ENCODE results near the gene ZIK1. TPM values are rescaled to one million over a fixed set of nuclear protein-coding genes. Genes with fewer than 3 reads are reported as not detected.

ZIK1 gene
- total and polyA plus RNA-seq, 3 experiments from 2014 or later: 7.6 to 10.9 (median 9.7) TPM

DNA sequence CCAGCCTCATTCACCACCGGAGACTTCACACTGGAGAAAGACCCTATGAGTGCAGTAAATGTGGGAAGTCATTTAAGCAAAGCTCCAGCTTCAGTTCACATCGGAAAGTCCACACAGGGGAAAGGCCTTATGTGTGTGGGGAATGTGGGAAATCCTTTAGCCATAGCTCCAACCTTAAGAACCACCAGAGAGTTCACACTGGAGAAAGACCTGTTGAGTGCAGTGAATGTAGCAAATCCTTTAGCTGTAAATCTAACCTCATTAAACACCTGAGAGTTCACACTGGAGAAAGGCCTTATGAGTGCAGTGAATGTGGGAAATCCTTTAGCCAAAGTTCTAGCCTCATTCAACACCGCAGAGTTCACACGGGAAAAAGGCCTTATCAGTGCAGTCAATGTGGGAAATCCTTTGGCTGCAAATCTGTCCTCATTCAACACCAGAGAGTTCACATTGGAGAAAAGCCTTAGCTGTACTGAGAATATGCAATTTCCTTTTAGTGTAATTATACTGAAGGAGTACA, 57.8 kb downstream of the ZIK1 start:
- peaks cover 42% of the 10 kb centered on the region for H3K36me3 ChIP-seq (ENCODE audit: insufficient read depth, low read length)
- Mint-ChIP-seq H3K36me3 (peaks cover 50 to 80% (median 70%) of the 10 kb centered on the region in 3 donors), H3K27ac (no peak overlapping the region), H3K9me3 (peaks cover 40 to 95% (median 87%) of the 10 kb centered on the region in 5 donors), H3K4me3 (no peak overlapping the region), H3K4me1 (peaks cover 0 to 2% (median 0%) of the 10 kb centered on the region in 3 donors), H3K27me3 (no peaks in the 10 kb centered on the region)
- H3K27me3 ChIP-seq (ENCODE audit: insufficient read depth, low read length, poor library complexity, severe bottlenecking): no peaks in the 10 kb centered on the region
- no peak overlapping the region for H3K27ac ChIP-seq (ENCODE audit: low read depth, low read length)
- DNase-seq: no peak
- no peaks in the 10 kb centered on the region for H3K4me1 ChIP-seq (ENCODE audit: insufficient read depth, low read length)
- ChIA-PET CTCF (no interaction called here), POLR2A (no interaction called here)
- peak overlapping the region; percentile 18 for H3K4me3 ChIP-seq (ENCODE audit: low read length)
- H3K9me3 ChIP-seq (ENCODE audit: low read length): peaks cover 59% of the 10 kb centered on the region

- POLR2A ChIA-PET: no interaction called here
- DNase-seq: no peak
- peaks cover 35% of the 10 kb centered on the region for H3K36me3 ChIP-seq (ENCODE audit: insufficient read depth, low read length)
- Mint-ChIP-seq H3K27ac (no peak overlapping the region), H3K4me1 (peaks cover 0 to 2% (median 0%) of the 10 kb centered on the region in 3 donors), H3K4me3 (peak overlapping the region in 1 of 7 donors; percentile 56), H3K36me3 (peaks cover 43 to 75% (median 62%) of the 10 kb centered on the region in 3 donors), H3K27me3 (no peaks in the 10 kb centered on the region), H3K9me3 (peaks cover 38 to 95% (median 82%) of the 10 kb centered on the region in 5 donors)
- no peaks in the 10 kb centered on the region for H3K27me3 ChIP-seq (ENCODE audit: insufficient read depth, low read length, poor library complexity, severe bottlenecking)
- H3K4me1 ChIP-seq (ENCODE audit: insufficient read depth, low read length): no peaks in the 10 kb centered on the region
- H3K27ac ChIP-seq (ENCODE audit: low read depth, low read length): no peak overlapping the region
- peaks cover 58% of the 10 kb centered on the region for H3K9me3 ChIP-seq (ENCODE audit: low read length)
- CTCF ChIA-PET: no interaction called here
- peak overlapping the region; percentile 18 for H3K4me3 ChIP-seq (ENCODE audit: low read length)
Observed at GRCh38 chr19:57642396-57643046, 58.6 kb downstream of the ZIK1 start.

Other genes with a start within 250 kb of the ZIK1 start
- gene ZNF304, start 232.9 kb upstream of the ZIK1 start, total RNA-seq: 10 to 100 TPM in 1 of 2 experiments, 1 to 10 TPM in 1; 9.4 to 10.3 TPM
- gene ZNF304, start 232.9 kb upstream of the ZIK1 start, polyA plus RNA-seq: 3.2 TPM
- 1 to 10 TPM; 7.0 to 7.7 TPM for gene TRAPPC2B, start 220.6 kb upstream of the ZIK1 start, total RNA-seq
- 22.5 TPM for gene TRAPPC2B, start 220.6 kb upstream of the ZIK1 start, polyA plus RNA-seq
- gene ZNF547, start 220.6 kb upstream of the ZIK1 start, total RNA-seq: 1 to 10 TPM; 2.2 to 3.3 TPM
- 1.7 TPM for gene ZNF547, start 220.6 kb upstream of the ZIK1 start, polyA plus RNA-seq
- 10 to 100 TPM; 19.2 to 19.5 TPM for gene ZNF548, start 194.3 kb upstream of the ZIK1 start, total RNA-seq
- gene ZNF548, start 194.3 kb upstream of the ZIK1 start, polyA plus RNA-seq: 19.9 TPM
- 10 to 100 TPM; 11.5 to 17.0 TPM for gene ZNF17, start 173.0 kb upstream of the ZIK1 start, total RNA-seq
- 6.5 TPM for gene ZNF17, start 173.0 kb upstream of the ZIK1 start, polyA plus RNA-seq
- gene ZNF749, start 148.8 kb upstream of the ZIK1 start, total RNA-seq: 10 to 100 TPM; 29.9 to 32.7 TPM
- gene ZNF749, start 148.8 kb upstream of the ZIK1 start, polyA plus RNA-seq: 4.1 TPM
- gene VN1R1, start 127.0 kb upstream of the ZIK1 start, total RNA-seq: under 1 TPM; 0.24 to 0.27 TPM
- gene VN1R1, start 127.0 kb upstream of the ZIK1 start, polyA plus RNA-seq: not detected
- 1 to 10 TPM; 6.3 to 7.3 TPM for gene ZNF772, start 106.6 kb upstream of the ZIK1 start, total RNA-seq
- 0.92 TPM for gene ZNF772, start 106.6 kb upstream of the ZIK1 start, polyA plus RNA-seq
- gene ZNF419, start 96.4 kb upstream of the ZIK1 start, total RNA-seq: 1 to 10 TPM; 7.3 to 9.1 TPM
- gene ZNF419, start 96.4 kb upstream of the ZIK1 start, polyA plus RNA-seq: 9.5 TPM
- gene ZNF773, start 84.2 kb upstream of the ZIK1 start, total RNA-seq: 1 to 10 TPM; 7.6 to 8.1 TPM
- 14.5 TPM for gene ZNF773, start 84.2 kb upstream of the ZIK1 start, polyA plus RNA-seq
- gene ZNF549, start 56.8 kb upstream of the ZIK1 start, total RNA-seq: 1 to 10 TPM; 6.9 to 7.0 TPM
- 8.7 TPM for gene ZNF549, start 56.8 kb upstream of the ZIK1 start, polyA plus RNA-seq
- gene ZNF550, start 24.3 kb upstream of the ZIK1 start, total RNA-seq: 10 to 100 TPM in 1 of 2 experiments, 1 to 10 TPM in 1; 9.6 to 10.3 TPM
- 13.5 TPM for gene ZNF550, start 24.3 kb upstream of the ZIK1 start, polyA plus RNA-seq
- gene ZNF416, start 5.2 kb upstream of the ZIK1 start, total RNA-seq: 1 to 10 TPM; 5.9 to 6.6 TPM
- gene ZNF416, start 5.2 kb upstream of the ZIK1 start, polyA plus RNA-seq: 6.3 TPM
- gene ZNF530, start 15.7 kb downstream of the ZIK1 start, total RNA-seq: 10 to 100 TPM; 10.5 to 12.6 TPM
- 6.2 TPM for gene ZNF530, start 15.7 kb downstream of the ZIK1 start, polyA plus RNA-seq
- gene ZNF134, start 30.1 kb downstream of the ZIK1 start, total RNA-seq: 10 to 100 TPM; 19.1 to 22.1 TPM
- gene ZNF134, start 30.1 kb downstream of the ZIK1 start, polyA plus RNA-seq: 14.3 TPM
- 10 to 100 TPM; 12.1 TPM for gene ZNF211, start 49.0 kb downstream of the ZIK1 start, total RNA-seq
- gene ZNF211, start 49.0 kb downstream of the ZIK1 start, polyA plus RNA-seq: 17.9 TPM
- gene ZSCAN4, start 84.8 kb downstream of the ZIK1 start, total RNA-seq: not detected
- gene ZSCAN4, start 84.8 kb downstream of the ZIK1 start, polyA plus RNA-seq: not detected
- 10 to 100 TPM; 14.5 to 15.6 TPM for gene ZNF551, start 97.8 kb downstream of the ZIK1 start, total RNA-seq
- gene ZNF551, start 97.8 kb downstream of the ZIK1 start, polyA plus RNA-seq: 7.8 TPM
- gene ZNF154, start 125.1 kb downstream of the ZIK1 start, total RNA-seq: 1 to 10 TPM; 6.5 to 7.7 TPM
- 2.2 TPM for gene ZNF154, start 125.1 kb downstream of the ZIK1 start, polyA plus RNA-seq
- gene ZNF671, start 143.5 kb downstream of the ZIK1 start, total RNA-seq: 10 to 100 TPM; 10.6 to 11.0 TPM
- 24.3 TPM for gene ZNF671, start 143.5 kb downstream of the ZIK1 start, polyA plus RNA-seq
- gene ZNF776, start 162.7 kb downstream of the ZIK1 start, total RNA-seq: 10 to 100 TPM; 13.3 to 17.2 TPM
- gene ZNF776, start 162.7 kb downstream of the ZIK1 start, polyA plus RNA-seq: 7.0 TPM
- 10 to 100 TPM; 15.6 to 17.1 TPM for gene ZNF586, start 185.5 kb downstream of the ZIK1 start, total RNA-seq
- gene ZNF586, start 185.5 kb downstream of the ZIK1 start, polyA plus RNA-seq: 18.6 TPM
- 10 to 100 TPM in 1 of 2 experiments, 1 to 10 TPM in 1; 7.2 to 10.6 TPM for gene ZNF552, start 230.8 kb downstream of the ZIK1 start, total RNA-seq
- 11.3 TPM for gene ZNF552, start 230.8 kb downstream of the ZIK1 start, polyA plus RNA-seq
- gene ZNF587B, start 246.2 kb downstream of the ZIK1 start, total RNA-seq: 10 to 100 TPM; 24.8 to 25.4 TPM
- 1.4 TPM for gene ZNF587B, start 246.2 kb downstream of the ZIK1 start, polyA plus RNA-seq

All from CD8-positive, alpha-beta memory T cell (primary cell).